Mesodermal cell (in vitro differentiated cells): ENCODE measurements around the gene ZC2HC1B.
"Not testable (repeated sequence)": the region's sequence is repeated elsewhere in the genome, so short reads cannot be mapped to it uniquely, and the experiment has no call there.

Source experiments
- H3K27ac ChIP-seq: 2 replicates; pipeline ENCODE4 v1.7.0; 2013; ENCODE audit warnings: mild to moderate bottlenecking, low read depth, low read length, moderate library complexity; ENCODE audit not compliant: severe bottlenecking
- H3K36me3 ChIP-seq: 2 replicates; pipeline ENCODE4 v1.7.1; 2013; ENCODE audit warnings: mild to moderate bottlenecking, low read length, moderate library complexity; ENCODE audit not compliant: control insufficient read depth, insufficient read depth
- H3K4me1 ChIP-seq: one replicate; pipeline ENCODE4 v1.7.1; 2013; ENCODE audit warnings: mild to moderate bottlenecking, low read length; ENCODE audit not compliant: insufficient read depth, control insufficient read depth, poor library complexity, severe bottlenecking
- H3K4me3 ChIP-seq: 2 replicates; pipeline ENCODE4 v1.7.0; 2013; ENCODE audit warnings: low read length, control low read depth, mild to moderate bottlenecking; ENCODE audit not compliant: insufficient read depth, poor library complexity, severe bottlenecking; ENCODE audit errors: extremely low read depth
- H3K9me3 ChIP-seq: 2 replicates; pipeline ENCODE4 v1.7.1; 2013; ENCODE audit warnings: mild to moderate bottlenecking, low read length, moderate library complexity; ENCODE audit not compliant: control insufficient read depth
- WGBS, 2 experiments: methylation state at CpG; one replicate each; pipeline ENCODE4 v1.1.5; 2013; ENCODE audit warnings: missing lambda C conversion rate in 2 of 2; ENCODE audit not compliant: insufficient coverage in 2 of 2; 5-methylcytosine and 5-hydroxymethylcytosine counted together

Gene ZC2HC1B

DNA sequence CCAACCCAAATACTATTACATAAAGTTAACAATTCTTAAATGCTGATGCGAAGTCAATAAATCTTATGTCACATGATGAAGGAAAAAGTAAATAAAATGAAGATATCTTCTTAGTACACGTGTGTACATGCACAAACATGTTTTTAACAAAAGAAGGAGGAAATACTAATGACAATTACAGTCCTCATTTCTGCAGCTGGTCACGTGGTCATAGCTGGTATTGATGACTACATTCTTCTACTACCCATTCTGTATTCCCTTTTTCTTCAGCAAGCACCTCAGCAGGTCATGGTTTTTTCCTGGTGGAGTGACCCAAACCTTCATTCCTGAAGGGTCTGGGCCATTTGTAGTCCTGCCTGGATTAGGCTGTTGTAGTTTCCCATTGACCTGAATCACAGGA, 4.5 kb downstream of the ZC2HC1B start:
- not testable (repeated sequence) for H3K4me1 ChIP-seq, H3K9me3 ChIP-seq, H3K4me3 ChIP-seq, H3K27ac ChIP-seq
- WGBS, 2 experiments, result 83% methylated on average over 1 of the region's 3 CpGs
- peaks cover 21% of the 10 kb centered on the region for H3K36me3 ChIP-seq

GRCh38 chr6:143871202-143871730, 7.0 kb downstream of the ZC2HC1B start:
- H3K4me1 ChIP-seq, H3K27ac ChIP-seq, H3K4me3 ChIP-seq, H3K36me3 ChIP-seq, H3K9me3 ChIP-seq: not testable (repeated sequence)
- no CpG with 5 or more reads among the region's 1 CpG for WGBS, 2 experiments

GRCh38 chr6:143872201-143872600, 7.9 kb downstream of the ZC2HC1B start:
- H3K4me1 ChIP-seq, result no peaks in the 10 kb centered on the region
- H3K27ac ChIP-seq, result no peak overlapping the region
- WGBS, 2 experiments, result 100% methylated on average over 1 of the region's 2 CpGs; no CpG with 5 or more reads in 1 of the 2 experiments
- no peaks in the 10 kb centered on the region for H3K36me3 ChIP-seq
- no peak overlapping the region for H3K4me3 ChIP-seq
- H3K9me3 ChIP-seq, result peaks cover 2% of the 10 kb centered on the region

- H3K36me3 ChIP-seq, H3K9me3 ChIP-seq, H3K4me3 ChIP-seq, H3K27ac ChIP-seq, H3K4me1 ChIP-seq: not testable (repeated sequence)
- WGBS, 2 experiments, result 94 to 95% methylated on average over 2 of the region's 4 CpGs
Measured at GRCh38 chr6:143873600-143873999, 9.3 kb downstream of the ZC2HC1B start.

GRCh38 chr6:143874503-143874902, 10.2 kb downstream of the ZC2HC1B start:
- not testable (repeated sequence) for H3K36me3 ChIP-seq, H3K9me3 ChIP-seq, H3K4me3 ChIP-seq, H3K4me1 ChIP-seq, H3K27ac ChIP-seq

GRCh38 chr6:143877584-143878271, 13.5 kb downstream of the ZC2HC1B start:
- no peak overlapping the region for H3K27ac ChIP-seq
- 100% methylated on average over 1 of the region's 1 CpG; no CpG with 5 or more reads in 1 of the 2 experiments for WGBS, 2 experiments
- no peak overlapping the region for H3K4me3 ChIP-seq
- H3K9me3 ChIP-seq, result no peaks in the 10 kb centered on the region
- H3K4me1 ChIP-seq, result no peaks in the 10 kb centered on the region
- H3K36me3 ChIP-seq, result no peaks in the 10 kb centered on the region

GRCh38 chr6:143878272-143878760, 14.0 kb downstream of the ZC2HC1B start:
- Histone ChIP-seq H3K4me3 (no peak overlapping the region), H3K36me3 (no peaks in the 10 kb centered on the region), H3K9me3 (no peaks in the 10 kb centered on the region), H3K27ac (no peak overlapping the region), H3K4me1 (no peaks in the 10 kb centered on the region)
- 89 to 90% methylated on average over 3 of the region's 3 CpGs for WGBS, 2 experiments

- Histone ChIP-seq H3K9me3 (no peaks in the 10 kb centered on the region), H3K4me1 (no peaks in the 10 kb centered on the region), H3K4me3 (no peak overlapping the region), H3K36me3 (no peaks in the 10 kb centered on the region), H3K27ac (no peak overlapping the region)
- WGBS, 2 experiments, result 100% methylated on average over 1 of the region's 2 CpGs; no CpG with 5 or more reads in 1 of the 2 experiments
Measured at GRCh38 chr6:143880412-143880811, 16.1 kb downstream of the ZC2HC1B start.

DNA sequence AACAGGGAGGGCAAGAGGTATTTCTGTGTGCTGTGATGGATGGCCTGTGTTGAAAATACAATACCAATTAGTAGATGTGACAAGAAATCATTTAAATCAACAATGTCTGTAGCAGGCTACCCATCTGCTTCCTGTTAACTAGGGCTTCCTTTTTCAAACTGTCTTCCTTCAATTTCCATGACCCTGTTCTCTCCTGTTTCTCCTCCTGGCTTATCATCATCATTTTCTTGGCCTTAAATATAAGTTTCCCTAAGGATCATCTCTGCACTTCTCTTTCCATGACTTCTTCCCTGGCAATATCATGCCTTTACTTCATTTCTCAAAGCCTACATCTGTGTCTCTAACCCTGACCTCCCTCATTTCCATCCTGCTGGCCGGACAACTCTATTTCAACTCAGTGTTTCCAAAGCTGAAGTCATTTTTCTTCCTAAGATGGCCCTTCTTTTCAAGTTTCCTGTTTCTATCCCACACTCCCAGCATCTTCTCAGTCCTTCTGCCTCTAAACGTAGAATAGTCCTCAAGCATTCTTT, 18.2 kb downstream of the ZC2HC1B start:
- WGBS, 2 experiments, result 75 to 94% methylated on average over 2 of the region's 2 CpGs
- H3K4me3 ChIP-seq, result no peak overlapping the region
- H3K36me3 ChIP-seq, result no peaks in the 10 kb centered on the region
- no peaks in the 10 kb centered on the region for H3K4me1 ChIP-seq
- H3K27ac ChIP-seq, result no peak overlapping the region
- no peaks in the 10 kb centered on the region for H3K9me3 ChIP-seq

DNA sequence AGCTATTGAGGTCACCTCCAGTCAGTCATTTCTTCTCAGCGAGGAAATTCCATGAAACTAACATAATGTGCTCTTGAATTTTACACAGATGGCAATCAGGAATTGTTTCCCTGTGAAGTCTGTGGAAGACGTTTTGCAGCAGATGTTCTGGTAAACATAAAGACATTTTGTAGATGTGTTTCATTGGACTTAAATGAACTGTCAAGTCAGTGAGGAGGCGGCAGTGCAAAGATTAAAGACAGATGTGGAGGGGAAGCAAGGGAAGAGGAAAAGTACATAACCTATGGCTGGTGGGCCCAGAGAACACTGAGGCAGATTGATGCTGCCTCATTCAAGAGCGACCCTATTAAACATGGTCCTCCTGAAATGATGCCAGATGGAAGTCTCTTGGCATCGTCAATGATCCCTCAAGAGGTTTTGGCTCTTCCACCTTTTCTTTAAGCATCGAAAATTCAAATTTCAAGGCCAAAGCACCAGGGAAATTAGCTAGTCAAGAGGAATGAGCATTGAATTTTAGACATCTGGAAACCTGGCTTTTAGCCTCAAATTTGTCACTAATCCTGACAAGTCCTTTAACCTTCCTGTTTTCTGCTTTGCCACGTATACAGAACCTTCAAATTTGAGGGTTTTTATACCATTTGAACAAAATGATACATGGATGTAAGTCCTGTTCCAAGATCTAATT, 20.1 kb downstream of the ZC2HC1B start:
- Histone ChIP-seq H3K4me1 (no peaks in the 10 kb centered on the region), H3K9me3 (no peaks in the 10 kb centered on the region), H3K36me3 (no peaks in the 10 kb centered on the region), H3K4me3 (no peak overlapping the region), H3K27ac (no peak overlapping the region)
- WGBS, 2 experiments, result 91 to 96% methylated on average over 6 of the region's 7 CpGs

DNA sequence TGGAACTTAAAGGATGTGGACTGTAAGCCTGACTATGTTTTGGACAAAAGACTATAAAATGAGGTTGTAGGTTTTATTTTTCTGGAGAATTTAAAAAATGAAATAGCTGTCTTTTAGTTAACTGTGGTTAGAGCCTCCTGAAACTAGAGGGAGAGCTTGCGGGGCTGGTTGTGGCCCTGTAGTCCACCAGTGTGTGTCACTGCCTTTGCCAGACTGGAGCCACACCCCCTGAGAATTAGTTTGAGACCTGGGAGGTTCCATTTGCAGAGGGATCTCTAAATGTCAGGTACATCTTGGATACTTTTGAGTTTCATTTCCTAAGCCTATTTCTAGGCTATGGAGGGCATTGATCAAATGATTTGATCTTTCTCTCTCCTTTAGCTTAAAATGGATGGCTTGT, 20.8 kb downstream of the ZC2HC1B start:
- Histone ChIP-seq H3K27ac (no peak overlapping the region), H3K4me3 (no peak overlapping the region), H3K36me3 (no peaks in the 10 kb centered on the region), H3K9me3 (no peaks in the 10 kb centered on the region), H3K4me1 (no peaks in the 10 kb centered on the region)
- WGBS, 2 experiments, result 92% methylated on average over 1 of the region's 1 CpG; no CpG with 5 or more reads in 1 of the 2 experiments
